GM12801 (cell line): ENCODE measurements around the gene F12.
A peak's percentile ranks its signal among the peaks of the same experiment; 100 is the strongest.

ENCODE experiments used
- CTCF ChIP-seq: IDR thresholded peaks from one replicate; pipeline ENCODE4 v1.5.1; 2011; ENCODE audit warnings: control low read depth; ENCODE audit not compliant: insufficient read length; ENCODE audit errors: extremely low read depth

F12 gene

GRCh38 chr5:177409043-177409801 lies at the start of gene F12:
TSS of gene F12 (minus strand) at chr5:177409564. CDS start at chr5:177409527, 37 bp downstream.
- no peak for TF ChIP-seq CTCF

GRCh38 chr5:177458912-177459350 lies 49.6 kb upstream of the F12 start:
- TF ChIP-seq CTCF = no peak

GRCh38 chr5:177457852-177458681 lies 48.7 kb upstream of the F12 start:
- no peak for TF ChIP-seq CTCF

- TF ChIP-seq CTCF = no peak
Measured at GRCh38 chr5:177456976-177457851, 47.9 kb upstream of the F12 start.

- TF ChIP-seq CTCF = no peak
Measured at GRCh38 chr5:177456591-177456964, 47.2 kb upstream of the F12 start.

GRCh38 chr5:177455661-177456590 lies 46.6 kb upstream of the F12 start:
- TF ChIP-seq CTCF = peak; percentile 36
